Prostate gland (tissue), 2 donors: ENCODE data around the gene ADAMTS12. TPM values are rescaled to one million over a fixed set of nuclear protein-coding genes. Genes with fewer than 3 reads are reported as not detected.

ENCODE experiments used
- DNase-seq: peaks from one replicate; pipeline ENCODE4 v3.0.0-alpha.2; 2019; ENCODE audit warnings: low spot score
- H3K27ac ChIP-seq, 2 donors: fragments of 200-600 bp; sonication (generic); 2 replicates each; pipeline ENCODE4 v1.5.1; 2017 to 2019
- H3K27me3 ChIP-seq: fragments of 200-600 bp; sonication (generic); replicated peaks from 2 replicates; pipeline ENCODE4 v1.5.1; 2019; ENCODE audit not compliant: insufficient read depth
- H3K36me3 ChIP-seq, 2 donors: fragments of 200-600 bp; sonication (generic); 1 replicate in 1 of 2; 2 replicates in 1 of 2; pipeline versions ENCODE4 v1.5.1 to v1.8.1; 2017 to 2019
- H3K4me1 ChIP-seq: fragments of 200-600 bp; sonication (generic); replicated peaks from 2 replicates; pipeline ENCODE4 v1.5.1; 2019
- H3K4me3 ChIP-seq, 2 donors: fragments of 200-600 bp; sonication (generic); 2 replicates each; pipeline ENCODE4 v1.5.1; 2017 to 2019
- H3K9me3 ChIP-seq: fragments of 200-600 bp; sonication (generic); 2 replicates; pipeline ENCODE4 v1.5.1; 2017
- CTCF ChIP-seq, 4 experiments: fragments of 200-600 bp in 2 of 4; fragments of 450-650 bp in 2 of 4; sonication (generic) in 2 of 4; IDR thresholded peaks; 1 replicate in 3 of 4; 2 replicates in 1 of 4; pipeline ENCODE4 v1.5.1; 2016 to 2019; ENCODE audit warnings: antibody characterized with exemption in 4 of 4, mild to moderate bottlenecking in 2 of 4, moderate library complexity in 2 of 4
- POLR2A ChIP-seq: fragments of 450-650 bp; IDR thresholded peaks from one replicate; pipeline ENCODE4 v1.6.1; 2016; ENCODE audit warnings: antibody characterized with exemption, mild to moderate bottlenecking
- POLR2AphosphoS5 ChIP-seq: sonication (generic); formaldehyde crosslinking; IDR thresholded peaks from one replicate; pipeline ENCODE4 v1.6.1; 2017; ENCODE audit warnings: antibody characterized with exemption
- WGBS: methylation state at CpG from one replicate; pipeline ENCODE4 v1.1.5; 2018; 5-methylcytosine and 5-hydroxymethylcytosine counted together
- intact Hi-C: fragments of 100-400 bp; cut with DNase I; formaldehyde crosslinking; loops from one replicate; pipeline ENCODE4 v1.14.2; 2022
- total RNA-seq, 2 donors: library from RNA; depleted of rRNA; stranded (reverse); fragments of >200 nt; gene quantifications; one replicate each; pipeline ENCODE4 v1.1.0, GENCODE V29; 2016

The ADAMTS12 gene
- total RNA-seq, 2 donors from 2014 or later: 0.09 to 3.7 TPM

- 18% methylated on average over 15 of the region's 15 CpGs for WGBS
- intact Hi-C loops: loop anchor here (5.0 to 10.0 kb wide), 2 partner anchors 464 to 507 kb away; no protein-coding TSS in a partner anchor
- H3K27me3 ChIP-seq: peaks cover 27% of the 10 kb centered on the region
These were observed 47.1 kb upstream of the ADAMTS12 start for GRCh38 chr5:33938881-33939280.

GRCh38 chr5:33938507-33938796 is 46.7 kb upstream of the ADAMTS12 start:
- no peak for DNase-seq
- no peak overlapping the region for H3K27ac ChIP-seq
- H3K36me3 ChIP-seq: no peaks in the 10 kb centered on the region
- no peaks in the 10 kb centered on the region for H3K4me1 ChIP-seq
- WGBS: 18% methylated on average over 14 of the region's 14 CpGs
- H3K27me3 ChIP-seq: peaks cover 27% of the 10 kb centered on the region
- H3K9me3 ChIP-seq: no peaks in the 10 kb centered on the region
- TF ChIP-seq CTCF (IDR thresholded peaks at IDR 0.05): no peak
- TF ChIP-seq POLR2AphosphoS5: no peak
- TF ChIP-seq POLR2A: no peak
- intact Hi-C loops: loop anchor here (5.0 to 10.0 kb wide), 2 partner anchors 464 to 506 kb away; no protein-coding TSS in a partner anchor
- no peak overlapping the region for H3K4me3 ChIP-seq

More at GRCh38 chr5:33938881-33939280, 47.1 kb upstream of the ADAMTS12 start:
- no peak overlapping the region for H3K4me3 ChIP-seq
- no peaks in the 10 kb centered on the region for H3K4me1 ChIP-seq
- H3K36me3 ChIP-seq: no peaks in the 10 kb centered on the region
- no peak for TF ChIP-seq CTCF (IDR thresholded peaks at IDR 0.05)
- no peak overlapping the region for H3K27ac ChIP-seq
- DNase-seq: no peak
- no peaks in the 10 kb centered on the region for H3K9me3 ChIP-seq

GRCh38 chr5:33937707-33938506 is 46.1 kb upstream of the ADAMTS12 start:
- DNase-seq: no peak
- no peak for TF ChIP-seq CTCF (IDR thresholded peaks at IDR 0.05)
- TF ChIP-seq POLR2A: no peak
- no peak for TF ChIP-seq POLR2AphosphoS5
- Histone ChIP-seq H3K4me1 (no peaks in the 10 kb centered on the region), H3K27ac (no peak overlapping the region), H3K27me3 (peaks cover 27% of the 10 kb centered on the region), H3K36me3 (no peaks in the 10 kb centered on the region), H3K4me3 (no peak overlapping the region), H3K9me3 (no peaks in the 10 kb centered on the region)
- intact Hi-C loops: loop anchor here (5.0 to 10.0 kb wide), 2 partner anchors 463 to 506 kb away; no protein-coding TSS in a partner anchor
- WGBS: 16% methylated on average over 39 of the region's 54 CpGs

- Histone ChIP-seq H3K27ac (no peak overlapping the region), H3K36me3 (no peaks in the 10 kb centered on the region), H3K4me3 (no peak overlapping the region), H3K4me1 (no peaks in the 10 kb centered on the region), H3K9me3 (no peaks in the 10 kb centered on the region), H3K27me3 (peaks cover 27% of the 10 kb centered on the region)
- 27% methylated on average over 49 of the region's 54 CpGs for WGBS
- intact Hi-C loops: loop anchor here (5.0 to 10.0 kb wide), 2 partner anchors 462 to 505 kb away; no protein-coding TSS in a partner anchor
- no peak for DNase-seq
- no peak for TF ChIP-seq POLR2A
- TF ChIP-seq CTCF (IDR thresholded peaks at IDR 0.05): no peak
- TF ChIP-seq POLR2AphosphoS5: no peak
These were observed 45.4 kb upstream of the ADAMTS12 start for GRCh38 chr5:33937017-33937706.
